Measurements from ENCODE around the gene CRYBA2. TPM values are rescaled to one million over a fixed set of nuclear protein-coding genes. Genes with fewer than 3 reads are reported as not detected.

CRYBA2 gene, protein sequence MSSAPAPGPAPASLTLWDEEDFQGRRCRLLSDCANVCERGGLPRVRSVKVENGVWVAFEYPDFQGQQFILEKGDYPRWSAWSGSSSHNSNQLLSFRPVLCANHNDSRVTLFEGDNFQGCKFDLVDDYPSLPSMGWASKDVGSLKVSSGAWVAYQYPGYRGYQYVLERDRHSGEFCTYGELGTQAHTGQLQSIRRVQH
- not detected in 2 replicates for polyA plus RNA-seq (2011; rRNA removed)
- not detected in 2 replicates for polyA plus RNA-seq (2012; cell fraction: cytosol; rRNA removed)
- polyA plus RNA-seq (2012; cell fraction: nucleus; rRNA removed), result not detected in 2 replicates
- not detected in 3 replicates for polyA plus RNA-seq (2017; fragmentation: RNase III; extraction: RNeasy Plus Mini Kit Qiagen cat#74134 plus additional on column Dnase treatment)
- polyA minus RNA-seq (2011; rRNA and poly(A)+ RNA removed), result not detected in 2 replicates

DNA sequence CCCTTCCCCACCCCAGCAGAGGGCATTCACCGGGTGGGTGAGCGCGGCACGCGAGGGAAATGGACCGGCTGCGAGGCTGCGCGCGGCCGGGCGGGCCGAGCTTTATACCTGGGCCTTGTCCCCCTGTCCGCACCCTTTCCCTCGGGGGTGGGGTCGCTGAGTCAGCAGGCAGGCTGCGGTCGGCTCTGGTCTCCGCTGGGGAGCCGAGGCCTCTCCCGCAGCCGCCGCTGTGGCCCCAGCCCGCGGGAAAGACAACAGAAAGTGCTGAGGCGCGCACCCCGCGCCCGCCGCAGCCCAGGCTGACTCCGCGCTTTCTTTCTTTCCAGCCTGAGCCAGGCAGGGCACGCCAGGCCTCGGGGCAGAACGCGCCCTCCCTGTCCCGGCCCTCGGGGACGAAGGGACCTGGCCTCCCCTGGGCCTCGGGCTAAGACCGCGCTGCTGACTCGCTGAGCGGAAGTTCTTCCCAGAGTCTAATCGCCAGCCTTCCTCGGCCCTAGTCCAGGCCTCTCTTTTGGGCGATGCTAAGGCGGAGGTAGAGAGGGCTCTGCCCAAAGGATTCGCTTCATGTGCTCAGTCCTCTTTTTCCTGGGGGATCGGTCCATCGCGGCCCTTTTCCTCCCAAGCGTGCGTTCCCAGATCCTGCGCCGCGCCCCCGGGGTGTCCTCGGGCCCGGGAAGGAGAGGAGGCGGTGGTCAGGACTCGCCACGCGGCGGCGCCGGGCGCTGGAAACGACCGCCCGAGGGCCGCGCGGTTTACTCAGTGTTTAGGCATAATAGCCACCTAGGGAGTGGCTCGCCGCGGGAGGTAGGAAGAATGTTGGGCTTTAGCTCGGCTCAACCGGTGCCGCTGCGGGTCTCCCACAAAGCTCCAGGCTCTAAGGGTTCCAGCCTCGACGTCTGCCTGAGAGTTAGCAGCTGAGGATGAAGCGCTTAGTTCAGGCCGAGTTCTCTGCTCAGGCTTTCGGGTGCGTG is at the start of gene CRYBA2:
Gene CRYBA2 (minus strand): TSS at position 78 of the 971 bp plus-strand sequence. CDS start 246 bp downstream, outside the sequence.
- Histone ChIP-seq H3K4me2 (no peak within 1 kb of the TSS), H3K4me1 (peaks cover 10% of the 10 kb centered on the region), H3K27ac (no peak within 1 kb of the TSS), H3K4me3 (no peak within 1 kb of the TSS), H3K9me3 (no peaks in the 10 kb centered on the region)
- no peak for TF ChIP-seq HOXB5 (CRISPR knock-in tag; IDR thresholded peaks at IDR 0.05)
- TF ChIP-seq, protein P1, sequence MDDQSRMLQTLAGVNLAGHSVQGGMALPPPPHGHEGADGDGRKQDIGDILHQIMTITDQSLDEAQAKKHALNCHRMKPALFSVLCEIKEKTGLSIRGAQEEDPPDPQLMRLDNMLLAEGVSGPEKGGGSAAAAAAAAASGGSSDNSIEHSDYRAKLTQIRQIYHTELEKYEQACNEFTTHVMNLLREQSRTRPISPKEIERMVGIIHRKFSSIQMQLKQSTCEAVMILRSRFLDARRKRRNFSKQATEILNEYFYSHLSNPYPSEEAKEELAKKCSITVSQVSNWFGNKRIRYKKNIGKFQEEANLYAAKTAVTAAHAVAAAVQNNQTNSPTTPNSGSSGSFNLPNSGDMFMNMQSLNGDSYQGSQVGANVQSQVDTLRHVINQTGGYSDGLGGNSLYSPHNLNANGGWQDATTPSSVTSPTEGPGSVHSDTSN (IDR thresholded peaks at IDR 0.05), result no peak
- no peak for TF ChIP-seq FOSL2 (IDR thresholded peaks at IDR 0.05)
- no peak for TF ChIP-seq FOSL2 (CRISPR knock-in tag; IDR thresholded peaks at IDR 0.05)
- no peak for TF ChIP-seq KDM5A (IDR thresholded peaks at IDR 0.05)
- no peak for TF ChIP-seq NFE2L2 (conservative IDR thresholded peaks at IDR 0.05; ENCODE audit: low read length)
- TF ChIP-seq MAFK (IDR thresholded peaks at IDR 0.05; ENCODE audit: partially characterized antibody), result peak; percentile 10
- TF ChIP-seq RCOR1 (IDR thresholded peaks at IDR 0.05; ENCODE audit: low read depth, low read length), result no peak
- no peak for TF ChIP-seq ESRRA (IDR thresholded peaks at IDR 0.05; ENCODE audit: borderline replicate concordance, low read length)
- 69% methylated on average over 64 of the region's 88 CpGs for WGBS (ENCODE audit: missing lambda C conversion rate)
- ChIA-PET POLR2A (interaction anchor here (0.6 kb wide), 1 partner anchor 214 kb away, joined by 3 read pairs; no protein-coding TSS in a partner anchor), CTCF (interaction anchor here (1.0 to 6.2 kb wide), 15 partner anchors 10 to 166 kb away, joined by 3 to 101 read pairs (median 16); partner anchors contain the start of gene FEV)
- no peak for ATAC-seq
- no peak for FAIRE-seq
- no peak for DNase-seq (ENCODE audit: low read depth in 1 of 2, low spot score in 1 of 2)

DNA sequence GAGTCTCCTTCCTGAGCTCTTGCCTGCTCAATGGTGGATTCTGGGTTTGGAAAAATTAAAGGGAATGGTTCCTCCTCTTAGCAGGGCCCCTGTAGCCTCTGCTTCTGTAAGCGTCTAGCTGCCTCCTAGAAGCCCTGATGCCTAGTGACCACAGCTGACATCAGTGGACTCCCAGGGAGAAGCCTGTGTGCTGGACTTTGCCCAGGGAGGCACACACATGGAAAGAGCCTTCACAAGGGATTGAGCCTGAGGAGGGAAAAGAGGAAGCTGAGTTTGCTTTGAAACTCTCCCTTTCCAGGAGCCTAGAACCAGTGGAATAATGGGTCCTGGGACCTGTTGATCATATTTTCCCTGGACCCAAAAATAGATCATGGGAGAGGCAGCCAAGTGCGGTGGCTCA is 49.5 kb upstream of the CRYBA2 start:
- H3K4me1 ChIP-seq, result peaks cover 3% of the 10 kb centered on the region; the same call in 1 of the 3 replicates
- no peak for TF ChIP-seq ZFP36 (IDR thresholded peaks at IDR 0.05; ENCODE audit: borderline replicate concordance, partially characterized antibody)
- TF ChIP-seq ZSCAN20 (CRISPR knock-in tag; IDR thresholded peaks at IDR 0.05), result no peak
- no peak for TF ChIP-seq CHD2 (IDR thresholded peaks at IDR 0.05; ENCODE audit: low read length, partially characterized antibody)
- TF ChIP-seq JUNB (IDR thresholded peaks at IDR 0.05), result no peak
- TF ChIP-seq CHD4 (IDR thresholded peaks at IDR 0.05; ENCODE audit: borderline replicate concordance), result no peak
- no peak for TF ChIP-seq HOXB13 (CRISPR knock-in tag; IDR thresholded peaks at IDR 0.05; ENCODE audit: low read depth)
- TF ChIP-seq HEYL (CRISPR knock-in tag; IDR thresholded peaks at IDR 0.05), result no peak
- TF ChIP-seq, protein P2, sequence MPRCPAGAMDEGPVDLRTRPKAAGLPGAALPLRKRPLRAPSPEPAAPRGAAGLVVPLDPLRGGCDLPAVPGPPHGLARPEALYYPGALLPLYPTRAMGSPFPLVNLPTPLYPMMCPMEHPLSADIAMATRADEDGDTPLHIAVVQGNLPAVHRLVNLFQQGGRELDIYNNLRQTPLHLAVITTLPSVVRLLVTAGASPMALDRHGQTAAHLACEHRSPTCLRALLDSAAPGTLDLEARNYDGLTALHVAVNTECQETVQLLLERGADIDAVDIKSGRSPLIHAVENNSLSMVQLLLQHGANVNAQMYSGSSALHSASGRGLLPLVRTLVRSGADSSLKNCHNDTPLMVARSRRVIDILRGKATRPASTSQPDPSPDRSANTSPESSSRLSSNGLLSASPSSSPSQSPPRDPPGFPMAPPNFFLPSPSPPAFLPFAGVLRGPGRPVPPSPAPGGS (IDR thresholded peaks at IDR 0.05), result no peak
- no peaks in the 10 kb centered on the region for H3K9me3 ChIP-seq
- 37% methylated on average over 2 of the region's 2 CpGs for WGBS (ENCODE audit: missing lambda C conversion rate)
- no peak overlapping the region for H3K4me2 ChIP-seq
- no peak overlapping the region for H3K4me3 ChIP-seq
- peak in 1 of 2 experiments; percentile 9; a peak in 2 of 6 replicates for ATAC-seq
- POLR2A ChIA-PET, result no interaction called here
- no peak for DNase-seq (ENCODE audit: low read depth in 1 of 2, low spot score in 1 of 2)
- no peak overlapping the region for H3K27ac ChIP-seq
- FAIRE-seq, result no peak
- CTCF ChIA-PET, result interaction anchor here (0.7 to 14.1 kb wide), 10 partner anchors 10 to 145 kb away, joined by 3 to 149 read pairs (median 4); partner anchors contain the start of genes IHH and NHEJ1

DNA sequence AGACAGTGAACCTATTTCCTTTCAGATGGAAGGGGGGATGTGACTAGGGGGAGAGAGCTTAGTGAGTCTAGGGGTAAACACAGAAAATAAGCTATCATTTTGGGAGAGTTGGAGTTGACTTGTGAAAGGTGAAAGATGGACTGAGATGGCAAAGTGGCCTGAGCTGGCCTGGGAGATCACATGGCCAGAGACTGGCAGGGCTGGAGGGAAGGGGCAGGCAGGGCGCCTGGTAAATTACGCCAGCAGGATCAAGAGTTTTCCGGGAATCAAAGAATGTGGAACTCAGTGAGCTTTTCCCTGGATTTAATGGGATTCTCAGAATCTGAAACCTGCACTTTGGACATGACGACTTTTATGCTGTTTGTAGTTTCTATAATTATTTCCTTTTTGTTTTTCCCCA is 48.9 kb upstream of the CRYBA2 start:
- POLR2A ChIA-PET, result no interaction called here
- no peak for FAIRE-seq
- no peak for TF ChIP-seq EHMT2 (IDR thresholded peaks at IDR 0.05; ENCODE audit: low read depth)
- TF ChIP-seq ESRRA (IDR thresholded peaks at IDR 0.05; ENCODE audit: borderline replicate concordance, low read length), result no peak
- TF ChIP-seq POLR2A (IDR thresholded peaks at IDR 0.05; ENCODE audit: low read length), result no peak
- TF ChIP-seq, protein P3, sequence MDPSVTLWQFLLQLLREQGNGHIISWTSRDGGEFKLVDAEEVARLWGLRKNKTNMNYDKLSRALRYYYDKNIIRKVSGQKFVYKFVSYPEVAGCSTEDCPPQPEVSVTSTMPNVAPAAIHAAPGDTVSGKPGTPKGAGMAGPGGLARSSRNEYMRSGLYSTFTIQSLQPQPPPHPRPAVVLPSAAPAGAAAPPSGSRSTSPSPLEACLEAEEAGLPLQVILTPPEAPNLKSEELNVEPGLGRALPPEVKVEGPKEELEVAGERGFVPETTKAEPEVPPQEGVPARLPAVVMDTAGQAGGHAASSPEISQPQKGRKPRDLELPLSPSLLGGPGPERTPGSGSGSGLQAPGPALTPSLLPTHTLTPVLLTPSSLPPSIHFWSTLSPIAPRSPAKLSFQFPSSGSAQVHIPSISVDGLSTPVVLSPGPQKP (IDR thresholded peaks at IDR 0.05; ENCODE audit: low read depth, low read length), result no peak
- no peak for TF ChIP-seq MAFK (IDR thresholded peaks at IDR 0.05; ENCODE audit: partially characterized antibody)
- TF ChIP-seq, protein P4, sequence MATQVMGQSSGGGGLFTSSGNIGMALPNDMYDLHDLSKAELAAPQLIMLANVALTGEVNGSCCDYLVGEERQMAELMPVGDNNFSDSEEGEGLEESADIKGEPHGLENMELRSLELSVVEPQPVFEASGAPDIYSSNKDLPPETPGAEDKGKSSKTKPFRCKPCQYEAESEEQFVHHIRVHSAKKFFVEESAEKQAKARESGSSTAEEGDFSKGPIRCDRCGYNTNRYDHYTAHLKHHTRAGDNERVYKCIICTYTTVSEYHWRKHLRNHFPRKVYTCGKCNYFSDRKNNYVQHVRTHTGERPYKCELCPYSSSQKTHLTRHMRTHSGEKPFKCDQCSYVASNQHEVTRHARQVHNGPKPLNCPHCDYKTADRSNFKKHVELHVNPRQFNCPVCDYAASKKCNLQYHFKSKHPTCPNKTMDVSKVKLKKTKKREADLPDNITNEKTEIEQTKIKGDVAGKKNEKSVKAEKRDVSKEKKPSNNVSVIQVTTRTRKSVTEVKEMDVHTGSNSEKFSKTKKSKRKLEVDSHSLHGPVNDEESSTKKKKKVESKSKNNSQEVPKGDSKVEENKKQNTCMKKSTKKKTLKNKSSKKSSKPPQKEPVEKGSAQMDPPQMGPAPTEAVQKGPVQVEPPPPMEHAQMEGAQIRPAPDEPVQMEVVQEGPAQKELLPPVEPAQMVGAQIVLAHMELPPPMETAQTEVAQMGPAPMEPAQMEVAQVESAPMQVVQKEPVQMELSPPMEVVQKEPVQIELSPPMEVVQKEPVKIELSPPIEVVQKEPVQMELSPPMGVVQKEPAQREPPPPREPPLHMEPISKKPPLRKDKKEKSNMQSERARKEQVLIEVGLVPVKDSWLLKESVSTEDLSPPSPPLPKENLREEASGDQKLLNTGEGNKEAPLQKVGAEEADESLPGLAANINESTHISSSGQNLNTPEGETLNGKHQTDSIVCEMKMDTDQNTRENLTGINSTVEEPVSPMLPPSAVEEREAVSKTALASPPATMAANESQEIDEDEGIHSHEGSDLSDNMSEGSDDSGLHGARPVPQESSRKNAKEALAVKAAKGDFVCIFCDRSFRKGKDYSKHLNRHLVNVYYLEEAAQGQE (IDR thresholded peaks at IDR 0.05), result no peak
- no peak for TF ChIP-seq CEBPB (IDR thresholded peaks at IDR 0.05)
- TF ChIP-seq, protein P1 (IDR thresholded peaks at IDR 0.05), result no peak

More for the DNA sequence above, 48.9 kb upstream of the CRYBA2 start:
- Histone ChIP-seq H3K4me1 (peaks cover 3% of the 10 kb centered on the region; the same call in 1 of the 3 replicates), H3K9me3 (no peaks in the 10 kb centered on the region), H3K4me3 (no peak overlapping the region), H3K4me2 (no peak overlapping the region), H3K27ac (no peak overlapping the region)
- DNase-seq (ENCODE audit: low read depth in 1 of 2, low spot score in 1 of 2) (no peak), ATAC-seq (no peak)
- 53% methylated on average over 4 of the region's 4 CpGs for WGBS (ENCODE audit: missing lambda C conversion rate)
- CTCF ChIA-PET, result interaction anchor here (0.7 to 14.1 kb wide), 11 partner anchors 11 to 144 kb away, joined by 3 to 149 read pairs (median 4); partner anchors contain the start of gene IHH

Measured in A549 (cell line).